ENCODE results near the gene TTLL9. TPM values are rescaled to one million over a fixed set of nuclear protein-coding genes. Genes with fewer than 3 reads are reported as not detected.

The TTLL9 gene
- total RNA-seq, 2 donors from 2014 or later: not detected

DNA sequence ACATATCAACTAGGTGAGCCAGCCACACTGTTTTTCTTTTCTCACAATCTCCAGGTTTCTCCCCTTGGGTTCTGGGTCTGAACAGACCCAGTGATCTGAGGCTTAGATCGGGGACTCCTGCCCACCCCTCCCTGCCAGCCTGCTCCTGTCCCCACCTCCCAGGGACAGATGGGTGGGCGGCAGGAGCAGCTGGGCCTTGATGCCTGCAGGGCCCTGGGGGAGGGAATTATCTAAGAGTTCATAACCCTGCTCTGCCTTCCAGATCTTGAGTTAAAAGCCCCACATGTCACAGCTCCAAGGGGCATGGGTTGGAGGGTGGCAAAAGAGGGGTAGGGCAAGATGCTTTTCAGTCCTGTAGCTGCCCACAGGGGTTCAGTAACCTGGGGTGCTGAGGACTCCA, 92.3 kb downstream of the TTLL9 start:
- Histone ChIP-seq H3K27ac (no peak overlapping the region), H3K9me3 (no peaks in the 10 kb centered on the region), H3K27me3 (peaks cover 6% of the 10 kb centered on the region), H3K9ac (ENCODE audit: low read depth in 2 of 2, low read length in 2 of 2) (no peak overlapping the region), H3K4me3 (no peak overlapping the region), H3K4me1 (no peaks in the 10 kb centered on the region), H3K36me3 (no peaks in the 10 kb centered on the region)
- no peak for DNase-seq
- TF ChIP-seq, protein P1, sequence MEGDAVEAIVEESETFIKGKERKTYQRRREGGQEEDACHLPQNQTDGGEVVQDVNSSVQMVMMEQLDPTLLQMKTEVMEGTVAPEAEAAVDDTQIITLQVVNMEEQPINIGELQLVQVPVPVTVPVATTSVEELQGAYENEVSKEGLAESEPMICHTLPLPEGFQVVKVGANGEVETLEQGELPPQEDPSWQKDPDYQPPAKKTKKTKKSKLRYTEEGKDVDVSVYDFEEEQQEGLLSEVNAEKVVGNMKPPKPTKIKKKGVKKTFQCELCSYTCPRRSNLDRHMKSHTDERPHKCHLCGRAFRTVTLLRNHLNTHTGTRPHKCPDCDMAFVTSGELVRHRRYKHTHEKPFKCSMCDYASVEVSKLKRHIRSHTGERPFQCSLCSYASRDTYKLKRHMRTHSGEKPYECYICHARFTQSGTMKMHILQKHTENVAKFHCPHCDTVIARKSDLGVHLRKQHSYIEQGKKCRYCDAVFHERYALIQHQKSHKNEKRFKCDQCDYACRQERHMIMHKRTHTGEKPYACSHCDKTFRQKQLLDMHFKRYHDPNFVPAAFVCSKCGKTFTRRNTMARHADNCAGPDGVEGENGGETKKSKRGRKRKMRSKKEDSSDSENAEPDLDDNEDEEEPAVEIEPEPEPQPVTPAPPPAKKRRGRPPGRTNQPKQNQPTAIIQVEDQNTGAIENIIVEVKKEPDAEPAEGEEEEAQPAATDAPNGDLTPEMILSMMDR (IDR thresholded peaks at IDR 0.05): no peak
- intact Hi-C loops (cut with DNase I): no loop called here

DNA sequence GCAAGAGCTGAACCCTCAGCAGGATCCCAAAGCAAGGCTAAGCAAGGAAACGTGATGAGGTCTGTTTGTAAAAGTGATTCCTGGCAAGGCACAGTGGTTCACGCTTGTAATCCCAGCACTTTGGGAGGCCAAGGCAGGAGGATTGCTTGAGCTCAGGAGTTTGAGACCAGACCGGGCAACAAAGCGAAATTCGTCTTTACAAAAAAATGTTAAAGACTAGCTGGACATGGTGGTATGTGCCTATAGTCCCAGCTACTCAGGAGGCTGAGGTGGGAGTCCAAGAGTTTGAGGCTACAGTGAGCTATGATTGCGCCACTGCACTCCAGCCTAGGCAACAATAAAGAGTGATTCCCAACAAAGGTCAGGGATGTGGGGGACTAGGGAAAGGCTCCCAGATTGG, 93.5 kb downstream of the TTLL9 start:
- Histone ChIP-seq H3K27me3 (peaks cover 8% of the 10 kb centered on the region), H3K4me3 (no peak overlapping the region), H3K36me3 (no peaks in the 10 kb centered on the region), H3K9me3 (no peaks in the 10 kb centered on the region), H3K27ac (no peak overlapping the region), H3K4me1 (no peaks in the 10 kb centered on the region), H3K9ac (ENCODE audit: low read depth in 2 of 2, low read length in 2 of 2) (no peak overlapping the region)
- no peak for DNase-seq
- TF ChIP-seq, protein P1 (IDR thresholded peaks at IDR 0.05): no peak
- intact Hi-C loops (cut with DNase I): no loop called here

DNA sequence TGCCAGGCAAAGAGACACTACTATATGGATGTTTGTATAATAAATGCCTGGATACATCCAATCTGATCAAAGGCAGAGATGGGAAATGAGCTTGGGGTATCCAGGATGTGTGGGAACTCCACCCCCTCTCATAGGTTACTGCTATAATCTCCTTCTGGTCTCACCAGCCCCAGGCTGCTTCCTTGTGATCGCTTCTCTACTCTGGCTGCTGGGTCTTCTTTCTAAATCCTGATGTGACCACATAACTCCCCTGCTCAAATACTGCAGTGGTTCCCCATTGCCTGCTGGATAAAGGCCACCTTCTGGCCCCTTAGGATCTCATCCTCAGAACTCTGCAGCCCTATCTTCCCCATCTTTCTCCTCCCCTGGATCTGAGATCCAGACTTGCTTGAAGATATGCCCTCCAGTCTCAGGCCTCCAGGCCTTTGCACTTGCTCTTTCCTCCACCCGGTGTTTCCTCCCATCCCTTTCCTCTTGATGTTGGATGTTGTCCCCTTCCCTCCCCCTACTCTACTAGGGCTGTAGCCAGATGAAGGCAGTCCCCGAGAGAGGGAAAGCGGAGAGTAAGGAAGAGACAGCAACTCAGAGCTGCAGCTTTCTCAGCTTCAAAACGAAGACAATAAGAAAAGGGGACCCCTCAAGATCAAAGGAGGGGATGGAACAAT, 96.7 kb downstream of the TTLL9 start:
- TF ChIP-seq, protein P1 (IDR thresholded peaks at IDR 0.05): no peak
- H3K9me3 ChIP-seq: no peaks in the 10 kb centered on the region
- H3K36me3 ChIP-seq: no peaks in the 10 kb centered on the region
- no peaks in the 10 kb centered on the region for H3K4me1 ChIP-seq
- no peak for DNase-seq
- no peak overlapping the region for H3K4me3 ChIP-seq
- H3K9ac ChIP-seq (ENCODE audit: low read depth in 2 of 2, low read length in 2 of 2): no peak overlapping the region
- intact Hi-C loops (cut with DNase I): no loop called here
- H3K27ac ChIP-seq: no peak overlapping the region
- peaks cover 8% of the 10 kb centered on the region for H3K27me3 ChIP-seq

DNA sequence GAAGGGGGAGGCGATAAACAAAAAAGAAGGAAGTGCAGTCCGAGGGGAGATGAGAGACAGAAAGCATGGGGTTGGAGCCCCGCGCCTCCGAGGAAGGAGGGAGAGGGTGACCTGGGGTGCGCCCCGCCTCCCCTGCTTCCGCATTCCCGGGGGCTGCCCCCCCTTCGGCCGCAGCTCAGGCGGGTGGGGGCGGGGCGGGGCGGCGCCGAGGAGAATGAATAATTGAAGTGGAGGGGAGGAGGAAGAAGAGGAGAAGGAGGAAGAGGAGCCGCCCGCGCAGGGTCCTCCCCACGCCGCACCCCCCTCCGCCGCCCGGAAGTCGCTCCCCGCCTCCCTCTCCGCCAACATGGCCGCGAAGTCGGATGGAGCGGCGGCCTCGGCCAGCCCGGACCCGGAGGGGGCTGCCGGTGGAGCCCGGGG, 97.4 kb downstream of the TTLL9 start, which contains the start of gene XKR7:
Gene XKR7 (plus strand): TSS at position 322 of the 420 bp plus-strand sequence. CDS start 25 bp downstream, at position 347.
- TF ChIP-seq, protein P1 (IDR thresholded peaks at IDR 0.05): no peak
- no peak within 1 kb of the TSS for H3K4me3 ChIP-seq
- intact Hi-C loops (cut with DNase I): no loop called here
- DNase-seq: no peak
- no peak within 1 kb of the TSS for H3K9ac ChIP-seq (ENCODE audit: low read depth in 2 of 2, low read length in 2 of 2)
- peaks cover 8% of the 10 kb centered on the region for H3K27me3 ChIP-seq
- no peaks in the 10 kb centered on the region for H3K36me3 ChIP-seq
- no peak within 1 kb of the TSS for H3K27ac ChIP-seq
- no peaks in the 10 kb centered on the region for H3K9me3 ChIP-seq
- no peaks in the 10 kb centered on the region for H3K4me1 ChIP-seq

DNA sequence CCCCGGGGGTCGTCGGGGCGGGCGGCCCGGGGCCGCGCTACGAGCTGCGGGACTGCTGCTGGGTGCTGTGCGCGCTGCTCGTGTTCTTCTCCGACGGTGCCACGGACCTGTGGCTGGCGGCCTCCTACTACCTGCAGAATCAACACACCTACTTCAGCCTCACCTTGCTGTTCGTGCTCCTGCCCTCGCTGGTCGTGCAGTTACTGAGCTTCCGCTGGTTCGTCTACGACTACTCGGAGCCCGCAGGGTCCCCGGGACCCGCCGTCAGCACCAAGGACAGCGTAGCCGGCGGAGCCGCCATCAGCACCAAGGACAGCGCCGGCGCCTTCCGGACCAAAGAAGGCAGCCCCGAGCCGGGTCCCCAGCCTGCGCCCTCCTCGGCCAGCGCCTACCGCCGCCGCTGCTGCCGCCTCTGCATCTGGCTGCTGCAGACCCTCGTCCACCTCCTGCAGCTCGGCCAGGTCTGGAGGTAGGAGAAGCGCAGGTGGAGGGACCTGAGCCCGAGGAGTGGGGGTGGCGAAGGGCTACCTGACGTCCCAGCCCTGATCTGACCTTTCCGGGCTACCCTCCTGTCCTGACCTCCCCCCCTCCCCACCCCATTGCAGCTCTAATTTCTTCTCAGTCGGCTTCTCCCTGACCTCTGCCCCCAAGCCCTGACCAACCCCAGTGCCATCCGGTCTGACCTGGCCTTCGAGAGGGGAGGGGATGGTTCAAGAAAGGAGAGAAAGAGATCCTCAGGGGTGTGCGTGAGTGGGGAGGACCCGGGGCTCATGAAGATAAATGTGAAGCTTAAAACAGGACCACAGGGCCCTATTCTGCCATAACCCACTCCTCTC, 98.1 kb downstream of the TTLL9 start:
- Histone ChIP-seq H3K9ac (ENCODE audit: low read depth in 2 of 2, low read length in 2 of 2) (no peak overlapping the region), H3K36me3 (no peaks in the 10 kb centered on the region), H3K4me1 (no peaks in the 10 kb centered on the region), H3K4me3 (no peak overlapping the region), H3K27ac (no peak overlapping the region), H3K9me3 (no peaks in the 10 kb centered on the region), H3K27me3 (peaks cover 8% of the 10 kb centered on the region)
- TF ChIP-seq, protein P1 (IDR thresholded peaks at IDR 0.05): no peak
- intact Hi-C loops (cut with DNase I): no loop called here
- peak; percentile 67 for DNase-seq
